Right ventricle myocardium superior (tissue), 1 donor: ENCODE data around the gene MAGI2. TPM values are rescaled to one million over a fixed set of nuclear protein-coding genes. Genes with fewer than 3 reads are reported as not detected.
"Not testable (repeated sequence)": the region's sequence is repeated elsewhere in the genome, so short reads cannot be mapped to it uniquely, and the experiment has no call there.

Experiments
- ATAC-seq: fragments of 200-7000 bp; cut with Tn5 transposase; one replicate; pipeline ENCODE4 v1.9.1; 2020; ENCODE audit warnings: mild to moderate bottlenecking; ENCODE audit not compliant: poor library complexity
- DNase-seq: peaks from one replicate; pipeline ENCODE4 v3.0.0-alpha.2; 2020
- intact Hi-C: fragments of 100-400 bp; cut with DNase I; formaldehyde crosslinking; loops from one replicate; pipeline ENCODE4 v1.11.2; 2022
- total RNA-seq: library from RNA; stranded (reverse); fragmentation: NEBNext Ultra II Directional; extraction: Animal tissue kit (Norgen Biotek cat#: 25700); gene quantifications from one replicate; pipeline ENCODE4 v1.2.1, GENCODE V29; 2021
- donor health status: DM: no; HTN: yes; CAD: no; lungs with severe emphysema.

Gene MAGI2
- total RNA-seq, 1 donor from 2014 or later: 3.9 TPM

- no peak for DNase-seq
- ATAC-seq: no peak
- intact Hi-C loops: no loop called here
Measured at GRCh38 chr7:79453266-79453557, 255 bp downstream of the MAGI2 start.

GRCh38 chr7:79452495-79453265 is 787 bp downstream of the MAGI2 start:
- DNase-seq (peak; percentile 44), ATAC-seq (peak; percentile 18)
- intact Hi-C loops: no loop called here

- intact Hi-C loops: no loop called here
- DNase-seq (peak; percentile 91), ATAC-seq (peak; percentile 80)
Measured at GRCh38 chr7:79452032-79452494, 1.4 kb downstream of the MAGI2 start.

GRCh38 chr7:79451580-79451979 is 1.9 kb downstream of the MAGI2 start:
- DNase-seq: no peak
- ATAC-seq: no peak
- intact Hi-C loops: no loop called here

GRCh38 chr7:79442766-79443165 is 10.7 kb downstream of the MAGI2 start:
- DNase-seq, intact Hi-C loops, ATAC-seq: not testable (repeated sequence)

GRCh38 chr7:79436378-79436777 is 17.1 kb downstream of the MAGI2 start:
- ATAC-seq (no peak), DNase-seq (no peak)
- intact Hi-C loops: no loop called here

- DNase-seq (no peak), ATAC-seq (no peak)
- intact Hi-C loops: no loop called here
Measured at GRCh38 chr7:79434867-79435266, 18.6 kb downstream of the MAGI2 start.

- DNase-seq (no peak), ATAC-seq (no peak)
- intact Hi-C loops: no loop called here
Measured at GRCh38 chr7:79434098-79434497, 19.4 kb downstream of the MAGI2 start.

GRCh38 chr7:79430391-79430790 is 23.1 kb downstream of the MAGI2 start:
- no peak for ATAC-seq
- no peak for DNase-seq
- intact Hi-C loops: no loop called here

- DNase-seq: no peak
- intact Hi-C loops: no loop called here
- no peak for ATAC-seq
Measured at GRCh38 chr7:79425665-79426064, 27.8 kb downstream of the MAGI2 start.

GRCh38 chr7:79421751-79422150 is 31.7 kb downstream of the MAGI2 start:
- no peak for ATAC-seq
- intact Hi-C loops: no loop called here
- no peak for DNase-seq

- ATAC-seq (peak; percentile 64), DNase-seq (no peak)
- intact Hi-C loops: no loop called here
Measured at GRCh38 chr7:79420464-79420863, 33.0 kb downstream of the MAGI2 start.

GRCh38 chr7:79414910-79415309 is 38.6 kb downstream of the MAGI2 start:
- no peak for ATAC-seq
- no peak for DNase-seq
- intact Hi-C loops: no loop called here

GRCh38 chr7:79412915-79413314 is 40.6 kb downstream of the MAGI2 start:
- DNase-seq (no peak), ATAC-seq (no peak)
- intact Hi-C loops: no loop called here

- intact Hi-C loops: no loop called here
- DNase-seq (no peak), ATAC-seq (no peak)
Measured at GRCh38 chr7:79412438-79412837, 41.0 kb downstream of the MAGI2 start.

- intact Hi-C loops: no loop called here
- ATAC-seq (no peak), DNase-seq (no peak)
Measured at GRCh38 chr7:79410345-79410744, 43.1 kb downstream of the MAGI2 start.

- no peak for DNase-seq
- peak; percentile 38 for ATAC-seq
- intact Hi-C loops: no loop called here
Measured at GRCh38 chr7:79407351-79407750, 46.1 kb downstream of the MAGI2 start.

- intact Hi-C loops: no loop called here
- ATAC-seq: no peak
Measured at GRCh38 chr7:79406371-79406770, 47.1 kb downstream of the MAGI2 start.

GRCh38 chr7:79405368-79405767 is 48.1 kb downstream of the MAGI2 start:
- ATAC-seq (no peak), DNase-seq (no peak)
- intact Hi-C loops: no loop called here

More at GRCh38 chr7:79406371-79406770, 47.1 kb downstream of the MAGI2 start:
- DNase-seq: no peak

- intact Hi-C loops: no loop called here
- DNase-seq (no peak), ATAC-seq (no peak)
Measured at GRCh38 chr7:79403879-79404278, 49.6 kb downstream of the MAGI2 start.

GRCh38 chr7:79403451-79403850 is 50.0 kb downstream of the MAGI2 start:
- ATAC-seq: peak; percentile 63
- no peak for DNase-seq
- intact Hi-C loops: no loop called here
